Mesendoderm (in vitro differentiated cells): ENCODE data around the gene SAMD3.
A peak's percentile ranks its signal among the peaks of the same experiment; 100 is the strongest.
"Not testable (repeated sequence)": the region's sequence is repeated elsewhere in the genome, so short reads cannot be mapped to it uniquely, and the experiment has no call there.

Source experiments
- DNase-seq: peaks from one replicate; pipeline ENCODE4 v3.0.0; 2013
- H2AK5ac ChIP-seq: 2 replicates; pipeline ENCODE4 v1.6.1; 2013; ENCODE audit warnings: low read length, inconsistent platforms
- H2BK120ac ChIP-seq: 2 replicates; pipeline ENCODE4 v1.6.1; 2013; ENCODE audit warnings: low read depth, mild to moderate bottlenecking, low read length, moderate library complexity, mixed read lengths
- H2BK15ac ChIP-seq: replicated peaks from 2 replicates; pipeline ENCODE4 v1.6.1; 2013; ENCODE audit warnings: low read depth, mild to moderate bottlenecking, moderate library complexity
- H2BK5ac ChIP-seq: 2 replicates; pipeline ENCODE4 v1.6.1; 2013; ENCODE audit warnings: low read length, inconsistent platforms
- H3K18ac ChIP-seq: 2 replicates; pipeline ENCODE4 v1.6.1; 2013; ENCODE audit warnings: mild to moderate bottlenecking, low read length, mixed read lengths
- H3K23ac ChIP-seq: one replicate; pipeline ENCODE4 v1.6.1; 2013; ENCODE audit warnings: low read length
- H3K27ac ChIP-seq: 2 replicates; pipeline ENCODE4 v1.5.1; 2013; ENCODE audit warnings: low read depth, mild to moderate bottlenecking, inconsistent platforms, low read length, moderate library complexity
- H3K27me3 ChIP-seq: 2 replicates; pipeline ENCODE4 v1.6.1; 2013; ENCODE audit warnings: low read length, control low read depth, mild to moderate bottlenecking, inconsistent platforms; ENCODE audit not compliant: insufficient read depth, poor library complexity
- H3K36me3 ChIP-seq: 2 replicates; pipeline ENCODE4 v1.6.1; 2013; ENCODE audit warnings: low read length, inconsistent platforms; ENCODE audit not compliant: control insufficient read depth, insufficient read depth
- H3K4ac ChIP-seq: one replicate; pipeline ENCODE4 v1.6.1; 2013; ENCODE audit warnings: low read depth, mild to moderate bottlenecking, low read length, moderate library complexity
- H3K4me1 ChIP-seq: 2 replicates; pipeline ENCODE4 v1.6.1; 2013; ENCODE audit warnings: low read depth, low read length, inconsistent platforms; ENCODE audit not compliant: control insufficient read depth
- H3K4me2 ChIP-seq: 2 replicates; pipeline ENCODE4 v1.6.1; 2013; ENCODE audit warnings: low read length
- H3K4me3 ChIP-seq: 2 replicates; pipeline ENCODE4 v1.5.1; 2013; ENCODE audit warnings: mild to moderate bottlenecking, low read length
- H3K56ac ChIP-seq: one replicate; pipeline ENCODE4 v1.6.1; 2013; ENCODE audit warnings: low read length
- H3K79me1 ChIP-seq: 2 replicates; pipeline ENCODE4 v1.6.1; 2013; ENCODE audit warnings: low read length, inconsistent platforms
- H3K79me2 ChIP-seq: 2 replicates; pipeline ENCODE4 v1.6.1; 2013; ENCODE audit warnings: mild to moderate bottlenecking, low read length; ENCODE audit not compliant: control insufficient read depth, insufficient read depth
- H3K9ac ChIP-seq: 2 replicates; pipeline ENCODE4 v1.6.1; 2013; ENCODE audit warnings: low read length, inconsistent platforms
- H4K5ac ChIP-seq: one replicate; pipeline ENCODE4 v1.6.1; 2013; ENCODE audit warnings: low read length
- H4K8ac ChIP-seq: one replicate; pipeline ENCODE4 v1.6.1; 2013; ENCODE audit warnings: low read depth, mild to moderate bottlenecking, control low read depth, low read length, moderate library complexity
- WGBS: extraction: QIAGEN DNeasy Blood & Tissue Kit; methylation state at CpG from one replicate; pipeline ENCODE4 v1.1.7; 2013; ENCODE audit warnings: low lambda C conversion rate, missing lambda C conversion rate; ENCODE audit not compliant: insufficient coverage; ENCODE audit errors: extremely low coverage; 5-methylcytosine and 5-hydroxymethylcytosine counted together

Gene SAMD3

DNA sequence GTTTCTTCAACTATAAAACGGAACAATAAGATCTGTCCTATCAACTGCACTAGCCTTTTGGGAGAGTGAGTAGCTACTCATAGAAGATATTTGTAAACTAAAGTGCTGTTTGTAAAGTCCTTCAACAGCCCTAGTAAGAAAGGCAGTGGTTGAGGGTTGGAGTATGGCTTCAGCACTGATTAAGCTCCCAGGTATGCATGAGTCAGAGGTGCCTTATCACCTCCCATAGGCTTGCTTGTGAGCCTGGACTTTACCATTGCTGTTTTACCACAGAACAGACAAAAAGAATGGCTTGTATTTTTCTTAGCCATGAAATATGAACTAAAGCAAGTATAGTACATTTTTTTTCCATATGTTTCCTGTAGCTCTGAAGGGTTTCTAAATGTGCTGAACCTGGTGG is 44.1 kb downstream of the SAMD3 start:
- peak; percentile 90 for DNase-seq
- no peak overlapping the region for H3K56ac ChIP-seq

DNA sequence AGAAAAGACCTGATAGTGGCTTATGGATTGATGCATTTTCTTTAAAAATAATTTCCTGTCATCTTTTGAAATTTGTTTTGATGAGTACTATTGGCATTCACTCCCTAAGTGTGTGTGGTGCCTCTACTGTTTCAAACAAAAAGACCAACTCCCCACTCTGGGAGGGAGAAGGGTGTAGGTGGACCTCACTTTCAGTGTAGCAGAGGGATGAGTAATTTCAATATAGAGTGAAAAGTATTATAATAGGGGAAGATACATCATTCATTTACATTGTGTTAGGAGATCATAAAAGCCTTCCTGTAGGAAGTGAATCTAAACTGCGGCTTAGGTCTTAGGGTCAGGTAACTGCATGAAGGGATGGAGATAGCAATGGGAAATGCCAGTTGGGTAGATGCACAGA is 46.4 kb downstream of the SAMD3 start:
- no CpG with 5 or more reads among the region's 1 CpG for WGBS
- no peak overlapping the region for H4K5ac ChIP-seq
- no peak overlapping the region for H3K4me3 ChIP-seq
- no peak overlapping the region for H2BK120ac ChIP-seq
- no peak overlapping the region for H3K4me2 ChIP-seq
- H3K4ac ChIP-seq: no peak overlapping the region
- no peak for DNase-seq
- H3K79me2 ChIP-seq: no peaks in the 10 kb centered on the region
- H2BK15ac ChIP-seq: no peak overlapping the region
- H3K79me1 ChIP-seq: no peaks in the 10 kb centered on the region
- H3K36me3 ChIP-seq: no peaks in the 10 kb centered on the region
- no peak overlapping the region for H2BK5ac ChIP-seq
- no peak overlapping the region for H3K27ac ChIP-seq
- H3K23ac ChIP-seq: no peak overlapping the region
- no peaks in the 10 kb centered on the region for H3K27me3 ChIP-seq
- no peak overlapping the region for H3K9ac ChIP-seq
- no peaks in the 10 kb centered on the region for H3K4me1 ChIP-seq
- no peak overlapping the region for H3K56ac ChIP-seq
- no peak overlapping the region for H4K8ac ChIP-seq
- H3K18ac ChIP-seq: no peak overlapping the region
- no peak overlapping the region for H2AK5ac ChIP-seq

More for the DNA sequence above, 44.1 kb downstream of the SAMD3 start:
- Histone ChIP-seq H4K5ac (no peak overlapping the region), H3K27ac (no peak overlapping the region), H2AK5ac (no peak overlapping the region), H2BK120ac (no peak overlapping the region), H3K18ac (no peak overlapping the region), H3K23ac (no peak overlapping the region), H4K8ac (no peak overlapping the region), H3K4me2 (no peak overlapping the region), H3K4ac (no peak overlapping the region), H2BK5ac (no peak overlapping the region), H3K4me3 (no peak overlapping the region), H3K27me3 (no peaks in the 10 kb centered on the region), H3K79me2 (no peaks in the 10 kb centered on the region), H3K36me3 (no peaks in the 10 kb centered on the region), H3K4me1 (no peaks in the 10 kb centered on the region), H3K79me1 (no peaks in the 10 kb centered on the region), H2BK15ac (no peak overlapping the region), H3K9ac (no peak overlapping the region)
- no CpG with 5 or more reads among the region's 1 CpG for WGBS

DNA sequence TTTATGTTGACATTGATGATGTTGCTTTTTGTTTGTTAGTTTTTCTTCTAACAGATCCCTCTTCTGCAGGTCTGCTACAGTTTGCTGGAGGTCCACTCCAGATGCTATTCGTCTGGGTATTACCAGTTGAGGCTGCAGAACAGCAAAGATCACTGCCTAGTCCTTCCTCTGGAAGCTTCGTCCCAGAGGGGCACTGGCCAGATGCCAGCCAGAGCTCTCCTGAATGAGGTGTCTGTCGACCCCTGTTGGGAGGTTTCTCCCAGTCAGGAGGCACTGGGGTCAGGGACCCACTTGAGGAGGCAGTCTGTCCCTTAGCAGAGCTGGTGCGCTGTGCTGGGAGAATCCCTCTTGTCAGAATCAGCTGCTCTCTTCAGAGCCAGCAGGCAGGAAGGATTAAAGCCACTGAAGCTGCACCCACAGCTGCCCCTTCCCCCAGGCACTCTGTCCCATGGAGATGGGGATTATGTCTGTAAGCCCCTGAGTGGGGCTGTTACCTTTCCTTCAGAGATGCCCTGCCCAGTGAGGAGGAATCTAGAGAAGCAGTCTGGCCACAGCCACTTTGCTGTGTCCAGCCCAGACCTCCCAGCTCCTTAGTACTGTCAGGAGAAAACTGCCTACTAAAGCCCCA is 49.3 kb downstream of the SAMD3 start:
- H3K56ac ChIP-seq, H2AK5ac ChIP-seq, H2BK5ac ChIP-seq, H3K27me3 ChIP-seq, H4K8ac ChIP-seq, H3K9ac ChIP-seq, DNase-seq, H3K4me1 ChIP-seq, H3K4me3 ChIP-seq, H3K79me2 ChIP-seq, H4K5ac ChIP-seq, H3K27ac ChIP-seq, H3K23ac ChIP-seq, H3K4me2 ChIP-seq, H3K36me3 ChIP-seq, H2BK15ac ChIP-seq, H3K79me1 ChIP-seq, H3K4ac ChIP-seq, H3K18ac ChIP-seq, H2BK120ac ChIP-seq: not testable (repeated sequence)
- WGBS: no CpG with 5 or more reads among the region's 4 CpGs

DNA sequence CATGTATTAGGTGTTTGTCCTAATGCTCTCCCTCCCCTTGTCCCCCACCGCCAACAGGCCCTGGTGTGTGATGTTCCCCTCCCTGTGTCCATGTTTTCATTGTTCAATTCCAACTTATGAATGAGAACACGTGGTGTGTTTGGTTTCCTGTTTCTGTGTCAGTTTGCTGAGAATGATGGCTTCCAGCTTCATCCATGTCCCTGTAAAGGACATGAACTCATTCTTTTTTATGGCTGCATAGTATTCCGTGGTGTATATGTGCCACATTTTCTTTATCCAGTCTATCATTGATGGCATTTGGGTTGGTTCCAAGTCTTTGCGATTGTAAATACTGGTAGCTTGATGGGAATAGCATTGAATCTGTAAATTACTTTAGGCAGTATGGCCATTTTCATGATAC is 52.6 kb downstream of the SAMD3 start:
- DNase-seq, H3K4me3 ChIP-seq, H3K56ac ChIP-seq, H3K4me1 ChIP-seq, H3K36me3 ChIP-seq, H2AK5ac ChIP-seq, H3K4ac ChIP-seq, H3K79me1 ChIP-seq, H4K8ac ChIP-seq, H4K5ac ChIP-seq, H2BK5ac ChIP-seq, H3K23ac ChIP-seq, H3K18ac ChIP-seq, H3K9ac ChIP-seq, H2BK120ac ChIP-seq, H3K79me2 ChIP-seq, H3K4me2 ChIP-seq, H2BK15ac ChIP-seq, H3K27me3 ChIP-seq, H3K27ac ChIP-seq: not testable (repeated sequence)
- no CpG with 5 or more reads among the region's 4 CpGs for WGBS

DNA sequence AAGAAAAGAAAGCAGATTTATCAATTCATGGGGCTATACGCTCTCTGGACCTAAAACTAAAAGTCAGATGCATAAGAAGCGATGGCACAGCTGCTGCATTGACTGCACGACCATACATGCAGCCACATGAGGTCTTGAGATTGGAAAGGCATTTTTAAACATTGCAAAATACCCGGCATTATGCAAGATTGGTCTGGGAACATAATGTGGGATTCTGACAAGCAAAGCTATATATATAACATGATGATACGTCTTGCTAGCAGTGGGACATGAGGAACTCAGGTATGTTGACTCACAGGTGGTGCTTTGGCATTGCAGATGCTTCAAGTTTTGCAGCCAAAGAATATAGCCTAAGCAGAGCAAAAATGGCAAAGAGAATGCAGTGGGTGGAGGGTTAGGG is 55.1 kb downstream of the SAMD3 start:
- H4K8ac ChIP-seq: no peak overlapping the region
- H3K9ac ChIP-seq: no peak overlapping the region
- no peak overlapping the region for H3K56ac ChIP-seq
- no peaks in the 10 kb centered on the region for H3K79me2 ChIP-seq
- H2BK15ac ChIP-seq: no peak overlapping the region
- no peak for DNase-seq
- H3K18ac ChIP-seq: no peak overlapping the region
- H3K4me3 ChIP-seq: no peak overlapping the region
- H3K27ac ChIP-seq: no peak overlapping the region
- no peaks in the 10 kb centered on the region for H3K79me1 ChIP-seq
- H2BK120ac ChIP-seq: no peak overlapping the region
- WGBS: no CpG with 5 or more reads among the region's 5 CpGs
- no peak overlapping the region for H4K5ac ChIP-seq
- no peak overlapping the region for H3K23ac ChIP-seq
- no peak overlapping the region for H2BK5ac ChIP-seq
- no peak overlapping the region for H3K4ac ChIP-seq
- no peak overlapping the region for H2AK5ac ChIP-seq
- H3K27me3 ChIP-seq: no peaks in the 10 kb centered on the region
- no peak overlapping the region for H3K4me2 ChIP-seq
- no peaks in the 10 kb centered on the region for H3K4me1 ChIP-seq
- H3K36me3 ChIP-seq: no peaks in the 10 kb centered on the region

DNA sequence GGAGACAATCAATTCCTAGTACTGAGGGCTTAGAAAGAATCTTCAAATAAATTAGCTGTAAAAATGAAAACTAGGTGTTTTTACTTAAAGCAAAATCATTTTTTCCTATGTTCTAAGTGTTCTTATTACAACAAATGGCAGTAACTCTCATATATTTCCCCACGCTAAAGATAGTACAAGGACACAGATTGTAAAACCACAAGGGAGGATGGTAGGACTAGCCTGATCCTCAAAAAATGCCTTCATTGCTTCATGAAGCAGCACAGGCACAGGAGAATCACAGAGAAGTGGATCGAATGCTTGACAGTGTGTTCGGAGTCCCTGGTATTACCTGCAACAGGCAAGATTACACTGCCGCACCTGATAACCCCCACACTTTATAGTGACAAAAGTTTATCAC is 58.5 kb downstream of the SAMD3 start:
- H3K27me3 ChIP-seq: no peaks in the 10 kb centered on the region
- H3K79me2 ChIP-seq: no peaks in the 10 kb centered on the region
- no peak overlapping the region for H3K56ac ChIP-seq
- no peak overlapping the region for H2BK5ac ChIP-seq
- H3K4me3 ChIP-seq: no peak overlapping the region
- H3K27ac ChIP-seq: no peak overlapping the region
- no peaks in the 10 kb centered on the region for H3K79me1 ChIP-seq
- H4K5ac ChIP-seq: no peak overlapping the region
- H2AK5ac ChIP-seq: no peak overlapping the region
- no peak for DNase-seq
- H4K8ac ChIP-seq: no peak overlapping the region
- H3K4ac ChIP-seq: no peak overlapping the region
- no peak overlapping the region for H3K18ac ChIP-seq
- no peak overlapping the region for H3K23ac ChIP-seq
- no peak overlapping the region for H3K9ac ChIP-seq
- H3K36me3 ChIP-seq: no peaks in the 10 kb centered on the region
- no CpG with 5 or more reads among the region's 4 CpGs for WGBS
- no peak overlapping the region for H2BK120ac ChIP-seq
- H2BK15ac ChIP-seq: no peak overlapping the region
- no peak overlapping the region for H3K4me2 ChIP-seq
- no peaks in the 10 kb centered on the region for H3K4me1 ChIP-seq
